A549 (cell line): Measurements from ENCODE around the gene C6orf163.

Source experiments
- BHLHE40 ChIP-seq: IDR thresholded peaks from 2 replicates; pipeline ENCODE4 v1.6.1; 2012; ENCODE audit warnings: low read depth, low read length, inconsistent platforms
- CHD4 ChIP-seq: fragments of 200-600 bp; sonication (generic); IDR thresholded peaks from 2 replicates; pipeline ENCODE4 v1.6.1; 2016; ENCODE audit warnings: antibody characterized with exemption, mild to moderate bottlenecking, borderline replicate concordance
- CTCF ChIP-seq: fragments of >200 bp; sonication (Bioruptor Twin); formaldehyde crosslinking; IDR thresholded peaks from 3 replicates; pipeline ENCODE4 v1.5.1; 2016
- NR3C1 ChIP-seq: fragments of >200 bp; sonication (Bioruptor Twin); formaldehyde crosslinking; IDR thresholded peaks from 3 replicates; pipeline ENCODE4 v1.6.1; 2017
- POLR2A ChIP-seq: IDR thresholded peaks from 2 replicates; pipeline ENCODE4 v1.6.1; 2012; ENCODE audit warnings: mild to moderate bottlenecking, low read length

- TF ChIP-seq BHLHE40 = no peak
- TF ChIP-seq CHD4 = no peak
- TF ChIP-seq CTCF = no peak
- TF ChIP-seq POLR2A = no peak
- no peak for TF ChIP-seq NR3C1
These were observed 57.2 kb downstream of the C6orf163 start for GRCh38 chr6:87401832-87402231.
